Measurements from ENCODE around the gene ESRRA.

DNA sequence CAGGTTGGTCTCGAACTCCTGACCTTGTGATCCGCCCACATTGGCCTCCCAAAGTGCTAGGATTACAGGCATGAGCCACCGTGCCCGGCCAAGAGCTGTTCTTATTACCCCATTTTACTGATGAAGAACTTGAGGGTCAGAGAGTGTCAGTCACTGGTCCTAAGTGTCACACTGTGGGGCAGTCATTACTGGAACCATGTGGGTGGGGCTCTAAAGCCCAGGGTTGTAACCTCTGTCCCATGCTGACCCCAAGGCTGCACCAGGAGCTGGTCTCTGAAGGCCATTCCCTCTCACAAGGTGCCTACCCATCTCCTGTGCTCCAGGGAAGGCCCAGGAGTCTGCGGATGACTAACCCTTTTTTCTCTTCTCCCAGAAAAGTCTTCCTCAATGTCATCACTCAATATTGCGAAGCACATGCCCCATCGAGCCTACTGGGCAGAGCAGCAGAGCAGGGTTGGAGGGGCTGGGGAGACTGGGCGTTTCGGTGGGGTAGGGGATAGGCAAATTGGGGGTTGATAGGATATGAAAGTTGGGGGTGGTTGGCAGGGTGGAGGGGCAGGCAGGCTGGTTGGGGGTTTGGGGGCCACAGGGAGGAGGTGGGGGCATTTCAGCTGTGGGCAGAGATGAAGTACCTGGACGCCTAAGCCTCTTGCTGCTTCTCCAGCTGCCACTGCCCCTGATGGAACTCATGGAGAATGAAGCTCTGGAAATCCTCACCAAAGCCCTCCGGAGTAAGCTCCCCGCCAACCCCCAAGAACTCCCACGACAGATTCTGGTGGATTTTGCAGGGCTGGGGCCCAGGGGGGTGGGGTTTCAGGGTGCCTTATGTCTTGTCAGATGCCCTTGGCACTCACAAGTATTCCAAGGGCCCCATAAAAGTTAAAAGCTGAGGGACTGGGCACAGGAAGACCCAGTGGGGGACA lies 2.0 kb upstream of the ESRRA start:
- no peak for TF ChIP-seq POLR2A (IDR thresholded peaks at IDR 0.05)
- TF ChIP-seq, protein P1, sequence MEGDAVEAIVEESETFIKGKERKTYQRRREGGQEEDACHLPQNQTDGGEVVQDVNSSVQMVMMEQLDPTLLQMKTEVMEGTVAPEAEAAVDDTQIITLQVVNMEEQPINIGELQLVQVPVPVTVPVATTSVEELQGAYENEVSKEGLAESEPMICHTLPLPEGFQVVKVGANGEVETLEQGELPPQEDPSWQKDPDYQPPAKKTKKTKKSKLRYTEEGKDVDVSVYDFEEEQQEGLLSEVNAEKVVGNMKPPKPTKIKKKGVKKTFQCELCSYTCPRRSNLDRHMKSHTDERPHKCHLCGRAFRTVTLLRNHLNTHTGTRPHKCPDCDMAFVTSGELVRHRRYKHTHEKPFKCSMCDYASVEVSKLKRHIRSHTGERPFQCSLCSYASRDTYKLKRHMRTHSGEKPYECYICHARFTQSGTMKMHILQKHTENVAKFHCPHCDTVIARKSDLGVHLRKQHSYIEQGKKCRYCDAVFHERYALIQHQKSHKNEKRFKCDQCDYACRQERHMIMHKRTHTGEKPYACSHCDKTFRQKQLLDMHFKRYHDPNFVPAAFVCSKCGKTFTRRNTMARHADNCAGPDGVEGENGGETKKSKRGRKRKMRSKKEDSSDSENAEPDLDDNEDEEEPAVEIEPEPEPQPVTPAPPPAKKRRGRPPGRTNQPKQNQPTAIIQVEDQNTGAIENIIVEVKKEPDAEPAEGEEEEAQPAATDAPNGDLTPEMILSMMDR (IDR thresholded peaks at IDR 0.05): no peak
